GM21515 (cell line): ENCODE data around the gene IPO4.

ENCODE experiments used
- ATAC-seq: cut with Tn5 transposase; IDR thresholded peaks from one replicate; pipeline ENCODE4 v1.9.1; 2021; ENCODE audit not compliant: unreplicated experiment

IPO4 gene

DNA sequence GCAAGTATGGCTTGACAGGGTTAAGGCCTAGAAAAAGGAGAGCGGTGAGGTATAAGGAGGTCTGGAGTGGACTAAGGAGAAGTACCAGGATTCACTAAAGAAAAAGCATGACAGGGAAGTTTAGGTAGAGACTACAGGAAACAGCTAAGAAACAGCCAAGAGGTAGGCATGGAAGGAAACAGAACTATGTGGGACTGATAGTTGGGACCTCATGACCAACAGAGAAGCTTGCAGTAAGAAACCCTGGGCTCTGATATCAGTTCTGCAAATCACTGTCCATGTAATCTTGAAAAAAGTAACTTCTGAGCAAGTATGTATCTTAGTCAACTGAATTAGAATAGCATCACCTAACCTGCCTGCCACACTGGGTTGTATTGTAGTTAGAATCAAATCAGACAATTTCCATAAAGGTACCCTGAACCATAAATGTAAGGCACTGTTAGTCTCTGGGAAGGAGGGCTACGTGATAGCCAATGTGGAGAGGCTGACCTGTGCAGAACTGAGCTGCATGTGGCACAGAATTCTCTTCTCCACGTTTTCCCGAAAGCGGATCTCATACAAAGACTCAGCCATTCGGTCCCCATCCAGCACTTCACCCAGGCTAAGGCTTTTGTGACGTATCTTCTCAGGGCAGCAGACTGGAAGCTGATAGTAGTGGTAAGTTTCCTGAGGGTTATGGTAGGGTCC lies 5.7 kb upstream of the IPO4 start:
- no peak for ATAC-seq

DNA sequence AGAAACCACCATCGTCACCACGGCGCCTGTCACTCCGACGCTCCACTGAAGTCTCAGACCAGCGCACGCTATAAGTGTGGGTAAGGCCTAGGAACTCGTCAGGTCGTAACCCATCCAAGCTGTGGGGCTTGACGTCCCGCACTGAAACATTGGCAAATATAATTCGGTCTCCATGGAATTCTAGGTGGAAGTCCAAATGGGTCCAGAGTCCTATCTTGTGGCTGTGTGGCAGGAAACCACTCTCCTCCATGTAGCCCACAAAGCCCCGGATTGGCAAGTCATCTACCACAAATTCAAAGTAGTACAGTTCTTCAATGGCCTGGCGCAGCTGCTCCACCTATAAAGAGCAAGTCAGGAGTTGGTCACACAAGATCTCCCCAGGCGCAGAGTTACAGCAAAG lies 4.3 kb upstream of the IPO4 start:
- no peak for ATAC-seq

DNA sequence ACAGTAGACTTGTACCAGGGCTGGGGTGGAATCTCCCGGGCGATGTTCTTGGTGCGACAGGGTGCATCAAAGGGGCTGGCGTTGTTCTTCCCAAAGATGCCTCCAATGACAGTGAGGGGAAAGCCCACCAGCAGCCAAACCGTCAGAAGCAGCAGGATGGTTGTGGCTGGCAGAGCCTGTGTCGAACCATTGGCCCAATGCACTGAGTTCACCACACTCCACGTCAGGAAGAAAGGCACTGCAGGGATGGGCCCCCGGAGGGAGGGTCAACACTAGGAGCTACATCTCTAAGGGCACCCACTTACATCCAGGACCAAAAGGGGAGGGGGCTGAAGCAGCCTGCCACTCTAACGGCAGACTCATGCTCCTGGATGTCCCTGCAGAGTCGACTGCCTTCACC lies 1.8 kb upstream of the IPO4 start:
- ATAC-seq: no peak

DNA sequence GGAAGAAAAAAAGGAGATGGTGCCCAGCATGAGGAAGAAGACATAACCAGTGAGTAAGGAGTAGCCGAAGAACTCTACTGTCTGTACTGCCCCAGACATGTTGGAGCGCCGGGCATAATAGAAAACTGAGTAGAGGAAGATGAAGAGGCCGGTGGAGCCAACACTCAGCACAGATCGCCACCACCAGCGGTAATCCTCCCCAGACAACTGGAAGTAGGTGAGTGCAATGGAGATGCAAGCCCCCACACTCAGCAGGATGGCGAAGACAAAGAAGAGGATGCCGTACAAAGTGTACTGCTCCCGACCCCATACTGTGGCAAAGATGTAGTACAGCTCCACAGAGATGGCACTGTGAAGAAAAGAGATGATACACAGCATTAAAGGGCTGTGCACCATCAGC lies 844 bp upstream of the IPO4 start:
- no peak for ATAC-seq

DNA sequence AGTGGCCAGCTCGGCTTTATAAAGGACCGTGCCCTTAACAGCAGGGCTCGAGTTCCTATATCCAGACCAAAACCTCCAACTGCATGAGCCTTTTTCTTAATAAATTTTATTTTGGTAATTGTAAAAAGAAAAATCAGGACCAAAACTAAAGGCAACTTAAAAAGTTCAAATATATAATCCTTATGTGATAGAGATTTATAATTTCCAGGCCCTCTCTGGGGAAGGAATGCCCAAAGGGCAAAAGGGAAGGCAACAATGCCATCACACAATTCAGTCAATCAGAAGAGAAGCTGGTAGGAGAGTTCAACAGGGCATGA lies 401 bp upstream of the IPO4 start:
- ATAC-seq: no peak

DNA sequence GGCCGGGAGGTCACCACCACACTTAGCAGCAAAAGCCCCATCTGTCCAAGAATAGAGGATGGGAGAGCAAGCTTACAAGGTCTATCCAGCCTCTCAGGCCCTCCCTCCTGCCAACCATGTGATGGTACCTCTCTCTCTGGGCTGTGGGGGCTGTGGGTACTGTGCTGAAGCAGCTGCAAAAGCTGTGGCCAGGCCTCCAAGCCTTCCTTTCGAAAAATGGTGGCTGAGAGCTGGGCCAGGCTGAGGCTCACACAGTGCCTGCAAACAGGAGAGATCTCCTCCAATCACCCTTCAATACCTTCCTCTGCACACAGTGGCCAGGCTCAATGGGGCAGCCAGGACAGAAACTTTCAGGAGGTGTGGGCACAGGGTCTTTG lies 1.1 kb downstream of the IPO4 start:
- no peak for ATAC-seq

DNA sequence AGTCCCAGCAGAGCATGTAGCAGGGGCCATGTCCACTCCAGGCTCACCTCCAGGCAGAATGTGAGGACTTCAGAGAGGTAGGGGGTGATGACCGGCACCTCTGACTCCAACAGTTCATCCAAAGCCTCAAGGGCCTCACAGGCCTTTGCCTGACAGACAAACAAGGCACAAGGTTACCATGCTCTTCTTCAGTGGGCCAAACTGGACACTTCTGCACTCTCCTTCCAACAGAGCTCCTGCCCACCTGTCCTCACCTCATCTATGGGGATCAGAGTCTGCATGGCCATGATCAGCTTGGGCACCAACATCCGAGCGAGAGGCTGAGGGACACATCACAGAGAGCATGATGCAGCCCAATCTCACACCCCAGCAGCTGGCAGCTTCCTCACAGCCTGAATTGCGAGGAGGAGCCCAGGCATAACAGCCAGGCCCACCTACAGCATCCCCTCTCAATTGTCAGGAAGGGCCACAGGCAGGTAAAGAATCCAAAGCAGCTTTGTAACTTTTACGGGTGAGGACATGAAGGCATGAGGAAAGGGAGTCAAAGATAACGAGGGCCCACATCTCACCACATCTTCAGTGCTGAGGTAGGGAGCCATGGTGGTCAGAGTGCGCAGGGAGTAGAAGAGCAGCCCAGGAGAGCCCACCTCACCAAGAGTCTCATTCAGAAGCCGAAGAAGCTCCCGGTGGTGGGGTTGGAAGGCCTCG lies 1.6 kb downstream of the IPO4 start:
- ATAC-seq: no peak

DNA sequence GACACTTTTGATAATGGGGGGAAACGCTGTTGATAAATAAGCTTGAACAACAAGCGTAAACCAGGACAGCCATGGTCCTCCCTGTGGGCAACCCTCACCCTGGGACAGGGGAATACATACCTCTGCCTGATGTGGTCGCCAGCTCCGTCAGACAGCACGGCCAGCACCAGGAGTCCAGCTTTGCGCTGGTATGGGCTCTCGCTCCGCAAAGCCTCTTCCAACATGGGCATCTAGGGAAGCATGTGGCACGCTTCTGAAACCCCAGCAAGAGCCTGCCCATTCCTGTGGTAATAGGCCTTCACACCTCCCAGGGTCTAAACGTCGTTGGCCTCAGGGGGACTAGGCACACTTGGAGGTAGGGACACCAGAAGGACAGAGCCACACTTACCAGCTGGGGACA lies 2.9 kb downstream of the IPO4 start:
- no peak for ATAC-seq

DNA sequence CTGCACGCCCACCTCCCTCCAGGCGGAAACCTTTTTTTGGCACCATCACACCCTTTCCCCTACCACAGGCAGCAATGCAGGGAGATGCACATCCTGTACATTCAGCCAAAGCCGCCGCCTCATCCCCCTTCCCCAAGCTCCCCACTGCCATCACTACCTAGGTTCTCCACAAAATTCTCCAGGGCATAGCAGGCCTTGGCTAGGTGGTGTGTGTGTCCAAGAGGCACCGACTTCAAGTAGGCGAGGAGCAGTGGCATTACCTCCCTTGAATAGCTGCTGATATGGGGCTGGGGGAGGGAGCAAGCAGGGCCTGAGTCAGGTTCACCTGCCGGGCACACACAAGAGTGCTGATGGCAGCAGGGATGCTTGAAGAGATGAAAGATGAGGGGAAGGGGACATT lies 3.6 kb downstream of the IPO4 start:
- ATAC-seq: no peak

DNA sequence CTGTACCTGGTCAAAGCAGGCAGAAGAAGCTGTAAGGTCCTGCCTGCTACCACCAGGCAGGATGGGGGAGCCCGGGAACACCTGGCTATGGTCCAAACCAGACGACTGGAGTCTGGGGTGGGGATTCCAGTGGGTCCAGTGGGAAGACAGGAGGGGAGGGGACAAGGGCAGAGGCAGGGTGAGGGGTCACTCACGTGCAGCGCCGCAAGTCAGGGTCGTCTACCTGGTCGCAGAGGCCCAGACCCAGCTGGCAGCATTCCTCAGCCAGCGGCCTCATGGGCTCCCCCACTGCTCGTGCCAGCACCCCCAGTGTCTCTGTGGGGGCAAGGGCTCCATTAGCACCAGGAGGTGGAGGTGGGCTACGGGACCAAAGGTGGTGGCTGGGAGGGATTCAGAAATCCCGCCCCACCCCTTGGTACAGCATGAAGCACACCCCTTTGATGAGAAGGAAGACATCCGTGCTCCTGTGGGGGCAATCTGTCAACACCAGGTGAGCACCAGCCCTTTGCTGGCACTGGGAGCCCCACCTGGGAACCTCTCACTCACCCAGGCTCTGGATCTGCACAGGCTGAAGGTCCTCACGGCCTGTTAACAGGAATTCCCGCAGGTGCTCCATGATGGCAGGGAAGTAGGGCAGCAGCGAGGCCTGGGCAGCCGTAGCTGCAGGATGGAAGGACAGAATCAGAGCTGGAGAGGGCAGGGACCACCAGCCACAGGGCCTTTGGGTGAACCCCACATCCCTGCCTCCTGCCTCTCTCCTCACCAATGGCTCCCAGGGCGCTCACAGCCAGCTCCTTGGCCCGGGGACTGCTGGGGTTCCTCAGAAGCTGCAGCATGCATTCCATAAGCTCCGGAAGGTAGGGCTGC lies 4.3 kb downstream of the IPO4 start:
- no peak for ATAC-seq

DNA sequence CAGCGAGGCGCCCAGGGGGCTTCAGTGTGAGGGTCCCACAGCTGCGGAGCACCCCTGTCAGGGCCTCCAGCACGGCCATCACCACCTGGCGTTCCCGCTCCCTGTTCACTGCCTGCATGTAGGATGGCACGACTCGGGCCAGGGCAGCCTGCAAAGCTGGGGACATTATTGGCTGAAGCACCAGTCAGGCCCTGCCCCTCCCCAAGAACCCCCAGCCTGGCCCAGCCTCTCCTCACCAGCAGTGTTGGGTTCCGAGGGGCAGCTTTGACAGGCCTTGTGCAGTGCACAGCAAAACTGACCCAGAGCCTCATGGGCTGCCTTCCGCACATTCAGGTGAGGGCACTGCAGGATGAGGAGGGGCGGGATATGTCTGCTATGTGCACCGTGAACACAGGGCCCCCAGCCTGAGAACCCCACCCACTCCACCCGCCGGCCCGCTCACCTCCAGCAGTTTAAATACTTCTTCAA lies 5.6 kb downstream of the IPO4 start:
- no peak for ATAC-seq

DNA sequence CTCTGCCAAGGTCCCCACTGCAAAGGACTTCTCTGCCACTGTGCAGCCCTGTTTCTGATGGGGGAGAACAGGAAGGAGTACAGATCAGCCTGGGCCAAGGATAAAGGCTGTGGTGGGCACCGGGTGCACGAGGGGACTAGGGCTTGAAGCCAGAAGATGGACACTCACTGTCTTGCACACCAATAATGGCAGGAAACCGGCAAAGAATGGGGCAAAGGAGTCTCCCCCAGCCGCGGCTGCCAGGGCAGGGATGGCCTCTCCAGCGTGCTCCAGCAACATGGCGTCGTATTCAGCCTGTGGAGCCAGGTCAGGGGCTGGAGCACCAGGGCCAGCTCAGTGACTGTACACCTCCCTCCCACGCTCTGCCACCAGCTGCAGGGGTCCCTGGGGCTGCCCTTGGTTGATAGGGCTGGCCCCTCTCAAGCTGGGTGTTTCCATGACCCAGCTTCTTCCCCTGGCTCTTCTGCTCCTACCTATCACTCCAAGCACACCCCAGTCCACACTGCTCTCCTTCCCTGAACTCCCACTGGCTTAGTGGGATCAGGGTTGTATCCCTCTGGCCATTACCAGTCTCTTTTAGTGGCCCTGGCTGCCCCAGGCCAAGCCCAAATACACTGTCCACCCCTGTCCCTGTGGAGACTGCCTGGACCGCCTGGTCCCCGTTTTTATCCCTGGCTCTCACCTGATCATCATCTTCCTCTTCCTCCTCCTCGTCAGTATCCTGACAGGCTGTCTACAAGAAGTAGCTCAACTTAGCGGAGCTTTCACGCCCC lies 6.3 kb downstream of the IPO4 start:
- no peak for ATAC-seq

DNA sequence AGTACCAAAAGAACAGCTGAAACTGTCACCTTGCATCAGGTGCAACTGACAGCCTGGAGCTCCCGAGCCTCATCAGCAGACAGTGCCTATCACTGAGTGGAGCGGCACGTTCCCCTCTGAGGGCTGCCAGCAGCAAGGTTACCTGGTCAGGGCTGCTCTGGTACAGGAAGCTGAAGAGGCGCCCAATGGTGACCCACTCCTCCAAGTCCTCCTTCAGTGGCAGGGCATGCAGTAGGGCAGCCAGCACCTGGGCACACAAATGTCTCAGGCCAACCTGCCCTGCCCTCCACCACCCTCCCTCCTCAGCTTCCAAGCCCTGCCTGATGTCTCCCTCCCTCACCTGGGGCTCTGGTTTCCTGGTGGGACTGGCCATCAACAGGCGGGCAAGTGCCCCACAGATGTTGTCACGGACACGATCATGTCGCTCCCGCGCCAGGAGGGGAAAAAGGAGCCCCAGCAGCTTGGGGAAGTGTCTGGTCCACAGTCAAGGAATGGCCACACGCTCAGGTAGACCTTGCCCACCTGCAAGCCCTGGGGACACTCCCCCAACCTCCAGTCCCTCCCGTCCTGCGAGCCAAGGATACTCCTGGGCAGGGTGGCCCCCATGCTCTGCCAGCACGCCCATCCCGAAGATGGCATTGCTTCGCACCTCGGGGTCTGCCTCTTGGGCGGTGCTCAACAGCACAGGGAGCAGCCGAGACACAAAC lies 7.1 kb downstream of the IPO4 start:
- no peak for ATAC-seq

DNA sequence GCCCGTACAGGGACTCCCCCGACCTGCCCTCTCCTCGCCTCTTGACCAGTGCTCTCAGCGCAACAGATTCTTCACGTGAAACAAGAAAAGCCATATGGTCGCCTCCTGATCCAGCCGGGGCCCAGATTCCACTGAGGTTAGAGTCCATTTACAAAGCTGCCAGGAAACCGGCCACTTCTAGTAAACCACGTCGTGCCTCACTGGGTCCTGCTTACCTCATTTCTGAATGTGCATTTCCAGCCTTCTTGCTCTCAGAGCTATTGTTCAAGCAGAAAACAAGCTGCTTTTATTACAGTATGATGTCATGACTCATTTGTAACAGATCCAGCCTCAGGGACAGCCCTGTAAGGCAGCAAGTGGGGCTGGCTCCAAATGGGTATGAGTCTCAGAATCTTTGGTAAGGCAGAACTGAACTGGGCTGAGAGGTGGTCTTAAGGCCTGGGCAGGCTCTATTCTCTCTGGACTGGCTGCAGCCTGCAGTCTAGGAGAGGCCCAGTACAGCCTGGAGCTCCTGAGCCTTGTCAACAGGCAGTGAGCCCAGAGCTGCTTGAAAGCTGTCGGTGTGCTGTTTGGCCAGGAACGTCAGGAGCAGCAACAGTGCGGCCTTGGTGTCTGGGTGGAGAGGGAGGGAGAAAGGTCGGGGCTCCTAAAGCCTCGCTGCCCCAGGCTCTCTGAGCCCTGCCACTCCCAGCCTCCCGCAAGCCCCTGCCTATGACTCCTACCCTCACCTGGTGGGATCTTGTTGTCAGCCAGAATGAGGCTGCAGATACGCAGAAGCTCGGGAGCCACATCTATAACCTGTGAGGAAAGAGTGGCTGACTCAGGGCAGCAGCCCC lies 8.4 kb downstream of the IPO4 start:
- no peak for ATAC-seq

DNA sequence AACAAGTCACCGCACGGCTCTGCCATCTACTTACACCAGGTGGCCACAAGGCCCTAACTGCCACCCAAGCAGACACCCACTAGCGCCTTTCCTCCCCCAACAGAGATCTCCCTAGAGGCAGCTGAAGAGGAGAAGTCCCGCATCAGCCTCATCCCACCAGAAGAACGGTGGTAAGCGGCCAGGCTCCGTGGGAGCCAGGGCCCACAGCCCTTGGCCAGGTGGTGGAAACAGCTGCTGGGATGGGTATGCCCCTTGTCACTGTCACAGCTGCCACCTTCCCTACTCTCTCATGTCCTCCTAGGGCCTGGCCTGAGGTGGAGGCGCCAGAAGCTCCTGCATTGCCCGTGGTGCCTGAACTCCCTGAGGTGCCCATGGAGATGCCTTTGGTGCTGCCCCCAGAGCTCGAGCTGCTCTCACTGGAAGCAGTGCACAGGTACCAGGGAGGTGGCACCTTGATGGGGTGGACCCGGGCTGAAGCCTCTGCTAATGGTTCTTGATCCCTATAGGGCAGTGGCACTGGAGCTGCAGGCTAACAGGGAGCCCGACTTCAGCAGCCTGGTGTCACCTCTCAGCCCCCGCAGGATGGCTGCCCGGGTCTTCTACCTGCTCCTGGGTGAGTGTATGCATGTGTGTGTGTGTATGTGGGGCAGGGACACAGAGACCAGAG lies 9.2 kb downstream of the IPO4 start:
- ATAC-seq: no peak

DNA sequence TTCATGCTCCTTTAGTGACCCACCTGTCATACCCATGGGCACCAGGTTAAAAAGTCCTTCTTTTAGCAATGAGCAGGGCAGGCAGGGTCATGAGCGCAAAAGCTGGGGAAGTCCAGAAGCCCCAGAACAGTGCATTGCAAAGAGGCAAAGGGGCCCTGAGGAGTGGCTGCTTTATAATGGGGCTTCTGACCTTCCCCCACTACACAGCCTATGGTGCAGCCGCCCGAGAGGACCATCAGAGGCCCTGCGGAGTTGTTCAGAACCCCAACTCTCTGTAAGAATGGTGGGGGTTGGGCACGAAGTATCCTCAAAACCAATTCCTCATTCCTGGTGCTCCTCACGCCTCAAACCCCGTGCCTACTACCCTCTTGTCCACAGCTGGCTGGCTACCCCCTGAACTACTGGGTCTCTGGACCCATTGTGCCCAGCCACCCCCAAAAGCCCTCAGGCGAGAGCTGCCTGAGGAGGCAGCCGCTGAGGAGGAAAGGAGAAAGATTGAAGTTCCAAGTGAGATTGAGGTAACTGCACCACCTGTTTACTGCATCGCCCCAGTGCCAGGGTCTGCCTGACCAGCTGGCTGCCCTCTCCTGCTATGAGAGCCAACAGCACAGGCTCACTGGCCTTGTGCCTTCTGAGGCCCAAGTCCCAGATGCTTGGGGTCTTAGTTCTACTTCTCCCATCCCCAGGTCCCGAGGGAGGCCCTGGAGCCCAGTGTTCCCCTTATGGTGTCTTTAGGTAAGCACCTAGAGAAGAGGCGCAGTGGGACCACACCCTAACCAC lies 10.0 kb downstream of the IPO4 start:
- no peak for ATAC-seq

DNA sequence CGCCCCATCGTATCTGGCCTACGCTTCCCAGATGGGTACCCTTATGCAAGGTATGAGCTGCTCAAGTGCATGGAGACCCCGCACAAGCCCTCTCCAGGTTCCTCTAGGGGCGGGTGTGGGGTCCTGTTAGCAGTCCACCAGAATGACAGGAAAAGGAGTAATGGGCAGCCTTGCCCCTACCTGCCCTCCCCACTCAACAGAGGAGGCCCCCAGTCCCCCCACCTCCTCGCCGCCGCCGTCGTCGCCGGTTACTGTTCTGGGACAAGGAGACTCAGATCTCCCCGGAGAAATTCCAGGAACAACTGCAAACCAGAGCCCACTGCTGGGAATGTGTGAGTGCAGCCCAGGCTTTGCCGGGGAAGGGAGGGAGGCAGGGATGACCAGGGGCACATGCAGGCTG lies 10.7 kb downstream of the IPO4 start:
- no peak for ATAC-seq

DNA sequence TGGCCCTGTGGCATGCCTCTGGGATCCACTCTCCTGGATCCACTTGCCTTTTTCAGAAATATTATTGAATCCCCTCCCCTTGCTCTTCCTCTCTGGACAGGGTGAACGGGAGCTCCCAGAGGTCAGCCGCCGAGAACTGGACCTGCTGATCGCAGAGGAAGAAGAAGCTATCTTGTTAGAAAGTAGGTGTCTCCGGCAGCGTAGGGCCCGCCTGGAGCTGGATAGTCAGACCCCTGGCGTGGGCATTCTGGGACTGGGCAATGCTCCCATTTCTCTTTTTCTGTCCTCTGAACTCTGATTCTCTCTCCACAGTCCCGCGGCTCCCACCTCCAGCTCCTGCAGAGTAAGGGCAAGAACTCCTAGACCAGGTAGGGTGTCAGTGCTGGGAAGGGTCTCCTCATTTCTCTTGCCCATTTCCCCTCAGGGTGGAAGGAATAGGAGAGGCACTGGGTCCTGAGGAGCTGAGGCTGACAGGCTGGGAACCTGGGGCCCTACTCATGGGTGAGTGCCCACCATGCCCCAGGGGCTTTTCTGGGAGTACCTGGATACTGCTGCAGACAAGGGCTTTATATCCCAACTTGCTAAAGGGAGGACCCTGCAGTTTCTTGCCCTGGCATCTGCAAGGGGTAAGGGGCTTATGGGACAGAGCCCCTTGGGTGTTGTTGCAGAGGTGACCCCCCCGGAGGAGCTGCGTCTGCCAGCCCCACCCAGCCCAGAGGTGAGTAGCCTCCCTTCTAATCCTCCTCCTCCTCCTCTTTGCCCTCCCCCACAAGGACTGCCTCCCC lies 11.4 kb downstream of the IPO4 start:
- no peak for ATAC-seq
